Measurements from ENCODE around the gene ADGRV1.
"Not testable (repeated sequence)": the region's sequence is repeated elsewhere in the genome, so short reads cannot be mapped to it uniquely, and the experiment has no call there.

The ADGRV1 gene

DNA sequence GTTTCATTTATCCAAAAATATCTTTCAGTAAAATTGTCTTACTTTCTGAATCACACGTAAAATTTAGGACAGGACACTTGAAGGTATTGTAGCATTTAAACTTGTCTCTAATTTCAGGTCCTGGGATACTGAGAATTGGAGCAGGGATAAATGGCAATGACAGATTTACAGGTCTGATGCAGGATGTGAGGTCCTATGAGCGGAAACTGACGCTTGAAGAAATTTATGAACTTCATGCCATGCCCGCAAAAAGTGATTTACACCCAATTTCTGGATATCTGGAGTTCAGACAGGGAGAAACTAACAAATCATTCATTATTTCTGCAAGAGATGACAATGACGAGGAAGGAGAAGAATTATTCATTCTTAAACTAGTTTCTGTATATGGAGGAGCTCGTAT, 99.2 kb downstream of the ADGRV1 start:
- DNase-seq, result no peak

DNA sequence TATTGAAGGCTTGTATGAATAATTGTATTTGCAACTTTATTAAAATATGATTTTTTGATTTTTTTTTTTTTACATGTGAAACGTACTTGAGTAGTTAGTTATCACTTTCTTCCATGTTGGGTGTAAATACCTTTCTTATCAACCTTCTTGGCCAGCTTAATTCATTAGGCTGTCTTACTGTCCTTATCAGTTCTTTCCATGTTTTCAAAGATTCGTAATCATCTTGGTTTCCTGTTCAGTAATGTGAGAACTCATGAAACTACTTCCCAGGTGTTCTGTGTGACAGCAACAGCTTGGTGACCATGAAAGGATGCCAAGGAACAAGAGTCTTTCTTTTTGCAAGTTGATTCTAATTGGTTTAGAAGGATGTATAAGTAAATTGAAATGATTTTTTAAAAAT, 100.0 kb downstream of the ADGRV1 start:
- no peak for DNase-seq

DNA sequence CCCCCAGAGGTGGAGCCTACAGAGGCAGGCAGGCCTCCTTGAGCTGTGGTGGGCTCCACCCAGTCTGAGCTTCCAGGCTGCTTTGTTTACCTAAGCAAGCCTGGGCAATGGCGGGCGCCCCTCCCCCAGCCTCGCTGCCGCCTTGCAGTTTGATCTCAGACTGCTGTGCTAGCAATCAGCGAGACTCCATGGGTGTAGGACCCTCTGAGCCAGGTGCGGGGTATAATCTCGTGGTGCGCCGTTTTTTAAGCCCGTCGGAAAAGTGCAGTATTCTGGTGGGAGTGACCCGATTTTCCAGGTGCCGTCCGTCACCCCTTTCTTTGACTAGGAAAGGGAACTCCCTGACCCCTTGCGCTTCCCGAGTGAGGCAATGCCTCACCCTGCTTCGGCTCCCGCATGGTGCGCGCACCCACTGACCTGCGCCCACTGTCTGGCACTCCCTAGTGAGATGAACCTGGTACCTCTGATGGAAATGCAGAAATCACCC, 109.5 kb downstream of the ADGRV1 start:
- not testable (repeated sequence) for DNase-seq

DNA sequence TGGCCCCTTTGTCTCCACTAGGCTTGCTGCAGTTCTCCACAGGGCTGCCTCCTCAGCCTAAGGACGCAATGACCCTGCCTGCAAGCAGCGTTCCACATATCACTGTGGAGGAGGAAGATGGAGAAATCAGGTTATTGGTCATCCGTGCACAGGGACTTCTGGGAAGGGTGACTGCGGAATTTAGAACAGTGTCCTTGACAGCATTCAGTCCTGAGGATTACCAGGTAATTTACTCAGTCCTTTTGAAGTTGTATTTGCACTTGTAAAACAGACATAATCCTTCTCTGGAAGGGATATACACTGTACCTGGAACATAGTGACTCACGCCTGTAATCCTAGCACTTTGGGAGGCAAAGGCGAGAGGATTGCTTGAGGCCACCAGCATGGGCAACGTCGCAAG, 116.6 kb downstream of the ADGRV1 start:
- DNase-seq, result no peak

DNA sequence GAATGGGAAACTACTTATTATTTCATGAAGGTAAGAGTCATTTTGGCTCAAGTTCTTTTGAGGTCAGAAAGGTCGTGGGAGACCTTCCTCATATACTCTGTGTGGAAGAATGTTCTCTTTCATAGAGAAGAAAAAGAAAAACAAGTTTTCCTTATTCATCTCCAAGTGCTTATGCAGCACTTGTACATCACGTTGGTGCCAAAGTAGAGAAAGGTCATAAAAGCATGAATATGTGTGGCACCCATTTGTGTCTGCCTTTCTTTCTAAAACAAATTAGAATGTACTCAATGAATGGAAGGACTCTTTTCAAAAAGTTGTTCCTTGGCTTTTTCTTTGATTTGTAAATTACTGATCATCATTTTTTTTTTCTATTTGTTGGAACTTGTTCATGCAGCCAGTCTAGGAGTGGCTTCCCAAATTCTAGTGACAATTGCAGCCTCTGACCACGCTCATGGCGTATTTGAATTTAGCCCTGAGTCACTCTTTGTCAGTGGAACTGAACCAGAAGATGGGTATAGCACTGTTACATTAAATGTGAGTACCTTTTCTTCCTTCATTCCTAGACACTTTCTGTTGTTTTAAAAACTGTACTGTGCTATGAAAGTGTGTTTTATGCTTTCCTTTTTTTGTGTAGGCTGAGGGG, 122.4 kb downstream of the ADGRV1 start:
- no peak for DNase-seq

DNA sequence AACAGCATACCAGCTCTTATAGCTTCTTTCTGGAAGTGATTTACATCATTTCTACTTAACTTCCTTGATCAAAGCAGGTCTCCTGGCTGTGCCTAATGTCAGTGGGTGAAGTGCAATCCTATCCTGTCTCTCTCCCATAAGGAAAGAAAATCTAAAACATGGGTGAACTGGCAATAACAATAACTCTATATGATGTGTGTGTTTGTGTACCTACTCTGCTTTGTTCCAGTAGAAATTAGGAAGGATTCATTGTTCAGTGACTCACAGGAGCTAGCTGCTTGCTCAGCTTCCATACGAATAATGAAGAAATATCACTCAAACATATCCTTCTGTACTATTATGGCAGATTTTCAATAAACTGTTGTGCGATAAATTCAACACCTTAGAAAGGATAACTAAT, 123.7 kb downstream of the ADGRV1 start:
- no peak for DNase-seq

DNA sequence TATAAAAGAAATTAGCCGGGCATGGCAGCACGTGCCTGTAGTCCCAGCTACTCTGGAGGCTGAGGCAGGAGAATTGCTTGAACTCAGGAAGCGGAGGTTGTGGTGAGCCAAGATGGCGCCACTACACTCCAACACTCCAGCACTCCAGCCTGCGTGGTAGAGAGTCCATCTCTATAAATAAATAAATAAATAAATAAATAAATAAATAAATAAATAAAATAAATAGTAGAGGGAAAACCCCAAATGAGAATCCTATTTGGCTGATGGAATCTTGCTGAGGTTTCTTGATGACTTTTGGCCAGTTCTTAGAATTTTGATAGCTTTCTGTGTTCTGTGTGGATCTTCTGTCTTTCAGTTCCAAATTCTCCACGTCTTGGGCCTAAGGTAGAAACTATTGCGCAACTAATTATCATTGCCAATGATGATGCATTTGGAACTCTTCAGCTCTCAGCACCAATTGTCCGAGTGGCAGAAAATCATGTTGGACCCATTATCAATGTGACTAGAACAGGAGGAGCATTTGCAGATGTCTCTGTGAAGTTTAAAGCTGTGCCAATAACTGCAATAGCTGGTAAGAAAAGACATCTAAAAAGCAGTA, 126.9 kb downstream of the ADGRV1 start:
- DNase-seq, result no peak

DNA sequence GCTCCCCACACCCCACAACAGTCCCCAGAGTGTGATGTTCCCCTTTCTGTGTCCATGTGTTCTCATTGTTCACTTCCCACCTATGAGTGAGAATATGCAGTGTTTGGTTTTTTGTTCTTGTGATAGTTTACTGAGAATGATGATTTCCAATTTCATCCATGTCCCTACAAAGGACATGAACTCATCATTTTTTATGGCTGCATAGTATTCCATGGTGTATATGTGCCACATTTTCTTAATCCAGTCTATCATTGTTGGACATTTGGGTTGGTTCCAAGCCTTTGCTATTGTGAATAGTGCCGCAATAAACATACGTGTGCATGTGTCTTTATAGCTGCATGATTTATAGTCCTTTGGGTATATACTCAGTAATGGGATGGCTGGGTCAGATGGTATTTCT, 127.8 kb downstream of the ADGRV1 start:
- DNase-seq, result not testable (repeated sequence)

DNA sequence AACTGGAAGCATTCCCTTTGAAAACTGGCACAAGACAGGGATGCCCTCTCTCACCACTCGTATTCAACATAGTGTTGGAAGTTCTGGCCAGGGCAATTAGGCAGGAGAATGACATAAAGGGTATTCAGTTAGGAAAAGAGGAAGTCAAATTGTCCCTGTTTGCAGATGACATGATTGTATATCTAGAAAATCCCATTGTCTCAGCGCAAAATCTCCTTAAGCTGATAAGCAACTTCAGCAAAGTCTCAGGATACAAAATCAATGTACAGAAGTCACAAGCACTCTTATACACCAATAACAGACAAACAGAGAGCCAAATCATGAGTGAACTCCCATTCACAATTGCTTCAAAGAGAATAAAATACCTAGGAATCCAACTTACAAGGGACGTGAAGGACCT, 128.9 kb downstream of the ADGRV1 start:
- not testable (repeated sequence) for DNase-seq

DNA sequence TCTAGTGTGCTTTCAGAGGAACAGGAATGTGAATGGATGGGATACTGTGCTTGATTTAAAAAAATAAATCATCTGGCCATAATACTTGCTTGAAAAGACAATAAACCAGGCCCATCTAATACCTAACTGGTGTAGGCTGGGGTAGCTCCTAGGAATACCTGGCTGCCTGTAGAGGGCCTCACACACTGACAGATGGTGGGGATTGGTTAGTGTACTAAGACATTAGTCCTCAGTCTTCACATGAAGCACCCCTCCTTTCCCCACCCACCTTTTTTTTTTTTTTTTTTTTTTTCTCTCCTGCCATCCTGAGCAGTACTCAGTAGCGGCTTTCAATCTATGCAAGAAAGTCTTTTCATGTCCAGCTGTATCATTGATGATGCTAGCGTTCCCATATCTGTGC, 130.5 kb downstream of the ADGRV1 start:
- no peak for DNase-seq

DNA sequence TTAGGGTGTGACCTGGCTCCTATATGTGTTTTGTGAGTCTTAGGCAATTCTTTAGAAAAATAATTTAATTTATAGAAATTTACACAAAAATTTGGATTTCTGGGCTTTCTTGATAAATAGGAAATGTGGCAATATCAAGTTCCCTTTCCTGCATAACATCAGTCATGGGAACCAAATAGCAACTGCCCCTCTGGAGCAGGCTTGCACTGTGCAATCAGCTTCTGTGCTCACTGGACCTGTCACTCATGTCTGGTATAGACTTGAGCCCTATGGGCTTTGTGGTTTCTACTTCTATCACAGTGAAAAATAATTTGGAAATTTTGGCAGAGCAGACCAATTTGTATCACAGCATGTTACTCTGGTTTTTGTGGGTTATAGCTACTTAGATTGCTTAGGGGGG, 131.7 kb downstream of the ADGRV1 start:
- DNase-seq, result no peak

DNA sequence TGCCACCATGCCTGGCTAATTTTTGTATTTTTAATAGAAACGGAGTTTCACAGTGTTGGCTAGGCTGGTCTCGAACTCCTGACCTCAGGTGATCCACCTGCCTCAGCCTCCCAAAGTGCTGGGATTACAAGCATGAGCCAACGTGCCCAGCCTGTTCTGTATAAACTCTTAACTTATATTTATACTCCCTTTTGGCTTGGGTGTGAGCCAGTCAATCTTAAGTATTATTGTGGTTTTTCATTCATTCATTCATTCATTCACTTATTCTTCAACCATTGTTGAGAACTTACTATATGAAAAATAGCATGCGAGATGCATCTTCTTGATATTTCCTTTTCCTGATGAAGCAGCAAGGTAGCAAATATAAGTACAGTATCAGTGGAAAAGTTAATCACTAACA, 132.9 kb downstream of the ADGRV1 start:
- no peak for DNase-seq

DNA sequence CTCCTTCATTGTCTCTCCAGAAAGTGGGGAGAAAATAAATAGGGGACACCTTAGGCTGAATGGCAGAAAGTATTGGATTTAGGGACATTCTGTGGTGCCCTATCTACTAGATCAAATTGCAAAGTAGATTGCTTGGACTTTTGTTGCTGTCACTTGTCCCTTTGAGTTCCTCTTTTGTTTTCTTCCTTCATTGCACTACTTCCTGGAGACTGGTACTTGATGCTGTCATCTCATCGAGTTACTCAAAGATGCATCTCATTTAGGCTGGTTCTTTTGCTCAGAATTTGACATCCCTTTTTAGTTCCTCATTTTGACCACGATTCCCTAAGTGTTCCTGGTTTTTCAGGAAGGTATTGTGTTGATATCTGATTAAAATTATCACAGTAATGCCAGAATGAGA, 137.6 kb downstream of the ADGRV1 start:
- DNase-seq, result no peak

DNA sequence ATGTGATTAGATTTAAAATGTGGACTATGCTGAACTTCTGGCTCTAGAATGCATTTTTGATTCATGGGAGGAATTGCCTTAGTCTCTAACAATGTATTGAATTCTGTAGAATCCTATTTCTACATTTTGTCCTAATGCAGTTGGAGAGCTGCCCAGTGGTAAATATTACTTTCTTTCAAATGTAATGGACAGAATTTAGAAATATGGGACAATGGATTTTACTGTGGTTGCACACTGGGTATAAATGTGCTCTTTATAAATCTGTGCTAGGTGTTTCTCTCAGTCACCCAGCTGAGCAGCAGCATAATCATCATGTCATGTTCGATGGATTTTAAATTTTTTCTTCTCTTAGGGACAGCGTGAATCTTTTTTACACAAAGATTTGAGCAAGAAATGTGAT, 141.7 kb downstream of the ADGRV1 start:
- DNase-seq, result no peak

DNA sequence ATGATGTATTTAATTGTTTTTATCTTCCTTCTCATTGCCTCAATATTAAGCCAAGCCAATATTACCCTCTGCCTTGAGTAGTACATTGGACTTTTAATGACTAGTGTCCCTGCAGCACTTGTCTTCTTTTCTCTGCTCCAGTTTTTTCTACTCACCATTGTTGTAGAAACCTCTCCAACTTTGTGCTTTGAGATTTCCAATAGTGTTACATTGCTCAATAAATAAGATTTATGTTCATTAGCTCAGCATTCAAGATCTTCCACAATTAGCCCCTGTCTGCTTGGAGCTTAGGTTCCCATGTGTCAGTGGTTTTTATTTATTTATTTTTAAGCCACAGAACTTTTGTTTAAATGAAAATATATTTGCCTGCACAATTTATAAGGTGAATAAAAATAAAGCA, 145.3 kb downstream of the ADGRV1 start:
- DNase-seq, result no peak

DNA sequence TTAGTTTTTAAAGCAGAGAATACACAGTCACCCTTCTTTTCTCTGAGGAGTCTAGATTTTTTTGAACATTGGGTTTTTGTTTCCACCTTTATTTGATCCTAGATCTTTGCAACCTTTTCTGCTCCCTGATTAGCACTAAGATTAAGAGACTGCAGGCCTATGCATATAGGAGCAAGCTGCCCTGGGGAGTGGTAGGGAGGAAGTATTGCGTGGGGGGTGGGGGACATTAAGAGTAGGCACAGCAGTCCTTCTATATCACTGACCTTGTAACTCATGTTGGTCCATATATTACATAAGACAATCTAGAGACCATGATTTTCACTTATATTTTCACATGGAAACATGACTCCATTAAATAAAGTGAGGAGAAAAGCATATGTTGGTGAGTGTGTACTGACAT, 149.1 kb downstream of the ADGRV1 start:
- no peak for DNase-seq

DNA sequence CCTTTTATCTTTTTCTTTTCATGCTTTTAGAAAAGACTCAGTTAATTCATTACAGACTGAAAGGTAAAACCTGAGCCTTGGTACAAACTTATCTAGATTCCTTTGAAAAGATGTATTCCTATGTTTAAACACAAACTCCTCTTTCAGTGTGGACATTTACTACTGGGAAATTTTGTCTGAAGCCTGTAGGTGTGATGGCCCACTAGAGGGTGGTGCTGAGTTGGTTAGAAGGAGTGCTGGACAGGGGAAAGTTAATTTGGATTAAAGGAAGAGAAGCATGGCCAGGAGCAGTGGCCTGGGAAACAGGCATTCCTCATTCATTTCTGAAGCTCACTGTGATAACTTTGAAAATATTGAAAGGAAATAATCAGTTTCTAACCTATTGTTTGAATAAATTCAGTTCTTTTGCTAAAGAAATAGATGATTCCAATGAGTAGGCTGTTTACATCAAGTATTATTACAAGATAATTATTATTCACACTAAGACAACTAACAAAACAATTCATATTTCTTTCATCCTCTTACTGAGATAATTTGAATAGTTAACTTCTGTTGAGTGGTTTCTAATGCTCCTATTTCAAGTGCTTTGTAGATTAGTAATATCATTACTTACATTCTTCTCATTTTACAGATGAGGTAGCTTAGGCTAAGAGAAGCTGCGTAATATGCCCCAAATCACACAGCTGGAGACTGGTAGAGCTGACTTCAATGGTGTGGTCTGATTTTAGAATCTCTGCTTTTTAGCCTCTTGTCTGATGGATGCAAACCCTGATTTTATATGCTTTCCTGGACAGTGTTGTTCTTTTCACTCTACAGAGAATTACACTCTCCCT, 150.9 kb downstream of the ADGRV1 start:
- DNase-seq, result no peak

DNA sequence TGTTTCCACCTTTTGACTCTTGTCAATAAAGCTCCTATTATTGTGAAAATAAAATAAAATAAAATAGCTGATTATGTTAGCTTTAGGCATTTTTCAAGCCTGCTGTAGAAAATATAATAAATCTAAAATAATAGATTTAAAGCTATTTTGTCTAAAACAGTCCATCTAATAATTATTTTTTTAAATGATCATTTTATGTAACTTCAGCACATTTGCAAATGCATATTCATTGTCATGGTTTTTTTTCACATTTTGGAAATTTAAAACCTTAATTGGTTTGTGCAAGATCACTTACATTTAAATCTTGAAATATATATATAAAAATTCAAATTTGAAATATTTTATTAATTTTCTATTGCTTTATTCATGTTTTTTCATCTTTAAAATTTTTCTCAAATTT, 159.8 kb downstream of the ADGRV1 start:
- DNase-seq, result no peak

DNA sequence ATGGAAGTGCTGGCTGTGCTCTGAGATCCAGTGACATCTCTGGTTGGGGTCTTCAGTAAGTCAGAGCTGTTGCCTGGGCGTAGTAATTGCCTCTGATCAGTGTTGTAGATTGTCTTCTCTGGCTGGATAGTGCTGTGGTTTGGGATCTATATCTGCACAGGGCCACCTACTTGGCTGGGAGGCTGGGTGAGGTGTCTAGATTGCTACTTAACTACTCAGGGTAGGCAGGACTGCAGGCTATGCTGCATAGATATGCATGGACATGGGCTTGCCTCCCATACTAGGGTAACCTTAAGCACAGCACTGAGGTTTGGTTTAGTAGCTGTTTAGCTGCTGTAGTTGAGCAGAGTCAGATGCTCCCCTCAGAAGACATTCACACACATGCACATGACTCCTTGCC, 181.0 kb downstream of the ADGRV1 start:
- DNase-seq, result no peak

DNA sequence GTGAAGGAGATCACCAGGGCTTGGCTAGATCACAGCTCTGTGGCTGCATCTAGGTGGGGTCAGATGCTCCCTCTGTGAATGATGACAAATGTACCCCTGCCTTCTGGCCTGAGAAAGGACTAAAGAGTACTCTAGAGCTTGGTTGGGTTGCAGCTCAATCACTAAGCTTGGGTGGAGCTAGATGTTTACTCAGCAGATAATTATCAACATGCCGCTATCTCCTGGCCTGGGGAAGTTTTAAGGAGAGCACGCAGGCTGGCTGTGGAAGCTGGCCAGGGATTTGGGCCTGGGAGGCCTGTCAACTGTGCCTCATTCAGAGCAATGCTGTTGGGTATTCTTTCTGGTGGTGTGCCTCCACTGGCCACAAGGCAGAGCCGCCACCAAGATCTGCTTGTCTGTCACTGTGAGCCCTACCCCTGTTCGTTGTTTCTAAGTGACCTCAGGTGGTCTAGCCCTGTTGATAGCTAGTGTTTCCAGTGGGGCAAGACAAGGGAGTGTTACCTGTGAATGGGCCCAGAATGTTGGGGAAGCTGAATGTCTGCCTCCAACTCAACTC, 181.7 kb downstream of the ADGRV1 start:
- no peak for DNase-seq

DNA sequence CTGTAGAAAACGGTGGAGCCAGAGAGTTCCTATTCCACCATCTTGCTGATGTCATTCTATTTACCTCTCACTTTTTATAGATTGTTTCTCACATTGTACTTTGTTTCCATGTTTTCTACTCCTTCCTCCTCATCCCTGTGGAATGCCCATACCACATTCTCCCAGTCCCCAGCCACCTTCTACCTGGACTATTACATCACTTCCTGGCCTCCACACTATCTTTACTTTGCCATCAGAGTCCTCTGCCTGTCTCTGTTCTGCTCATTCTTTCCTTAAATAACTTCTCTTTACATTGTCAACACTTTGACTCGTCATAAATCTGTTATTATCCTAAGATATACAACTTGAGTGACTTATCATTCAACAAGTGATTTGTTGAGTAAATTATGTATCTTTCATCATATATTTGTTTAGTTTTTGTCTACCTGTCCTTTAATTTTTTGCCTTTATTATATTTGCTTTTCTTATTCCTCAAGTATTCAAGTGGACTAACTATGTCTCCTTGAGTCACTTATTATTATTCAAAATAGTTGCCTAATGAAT, 182.5 kb downstream of the ADGRV1 start:
- DNase-seq, result no peak

DNA sequence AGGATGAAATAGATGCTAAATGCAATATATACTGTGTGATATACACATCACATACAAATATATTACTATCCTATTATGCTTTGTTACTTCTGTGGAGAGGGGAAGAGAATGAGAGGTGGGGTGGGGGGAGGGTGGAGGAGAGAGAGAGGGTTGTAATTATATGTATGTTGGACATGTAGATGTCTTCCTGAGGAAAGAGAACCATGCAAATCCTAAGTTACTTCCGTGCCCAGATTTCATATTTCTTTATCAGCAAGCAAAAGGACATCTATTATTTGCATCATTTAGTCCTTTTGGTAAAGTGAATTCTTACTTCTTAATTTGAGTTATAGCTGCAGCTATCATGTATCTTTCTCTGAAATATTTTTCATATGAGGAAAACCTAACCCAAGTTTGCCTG, 187.5 kb downstream of the ADGRV1 start:
- DNase-seq, result no peak

DNA sequence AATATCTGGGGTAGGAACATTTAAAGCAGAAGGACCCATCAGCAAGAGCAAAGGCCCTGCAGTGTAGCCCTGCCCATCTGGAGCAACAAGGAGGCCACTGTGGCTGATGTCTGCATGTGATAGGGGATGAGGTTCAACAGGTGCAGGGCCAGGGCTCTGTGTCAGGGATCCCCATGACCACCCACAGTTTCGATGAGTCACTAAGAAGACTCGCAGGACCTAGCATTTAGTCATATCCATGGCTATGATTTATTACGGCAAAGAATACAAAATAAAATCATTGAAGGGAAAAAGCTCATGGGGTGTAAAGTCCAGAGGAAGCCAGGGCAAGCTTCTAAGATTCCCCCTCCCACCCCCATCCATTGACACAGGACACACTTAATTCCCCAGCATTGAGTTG, 188.6 kb downstream of the ADGRV1 start:
- no peak for DNase-seq
